ENCODE data around the gene DOK5. TPM values are rescaled to one million over a fixed set of nuclear protein-coding genes. Genes with fewer than 3 reads are reported as not detected.

Gene DOK5
- total and polyA plus RNA-seq, 4 donors: 0.37 to 3.1 (median 0.46) TPM

- Histone ChIP-seq H3K4me1 (ENCODE audit: control insufficient read depth in 5 of 5, insufficient read depth in 5 of 5, low read length in 5 of 5) (no peaks in the 10 kb centered on the region), H3K9ac (ENCODE audit: insufficient read depth in 1 of 2, low read length in 2 of 2) (no peak overlapping the region), H3K36me3 (ENCODE audit: control insufficient read depth in 4 of 4, insufficient read depth in 4 of 4, low read length in 4 of 4) (no peaks in the 10 kb centered on the region), H3K9me3 (ENCODE audit: control insufficient read depth in 4 of 4, insufficient read depth in 3 of 4, low read length in 3 of 4) (no peaks in the 10 kb centered on the region), H3K27me3 (ENCODE audit: control insufficient read depth in 3 of 3, insufficient read depth in 3 of 3, low read length in 2 of 3) (no peaks in the 10 kb centered on the region), H3K4me3 (no peak overlapping the region), H3K27ac (ENCODE audit: low read depth in 1 of 2, low read length in 1 of 2) (no peak overlapping the region)
- TF ChIP-seq CTCF (IDR thresholded peaks at IDR 0.05; ENCODE audit: control extremely low read depth, extremely low read depth): no peak
- ATAC-seq (ENCODE audit: insufficient read depth, low FRiP score): no peak
- DNase-seq: no peak
- 75 to 90% methylated on average over 4 of the region's 4 CpGs for WGBS, 2 donors
Measured at GRCh38 chr20:54459279-54459678, 16.1 kb upstream of the DOK5 start.

- DNase-seq (no peak), ATAC-seq (ENCODE audit: insufficient read depth, low FRiP score) (no peak)
- Histone ChIP-seq H3K4me3 (no peak overlapping the region), H3K9me3 (ENCODE audit: control insufficient read depth in 4 of 4, insufficient read depth in 3 of 4, low read length in 3 of 4) (no peaks in the 10 kb centered on the region), H3K27me3 (ENCODE audit: control insufficient read depth in 3 of 3, insufficient read depth in 3 of 3, low read length in 2 of 3) (no peaks in the 10 kb centered on the region), H3K9ac (ENCODE audit: insufficient read depth in 1 of 2, low read length in 2 of 2) (no peak overlapping the region), H3K4me1 (ENCODE audit: control insufficient read depth in 5 of 5, insufficient read depth in 5 of 5, low read length in 5 of 5) (no peaks in the 10 kb centered on the region), H3K36me3 (ENCODE audit: control insufficient read depth in 4 of 4, insufficient read depth in 4 of 4, low read length in 4 of 4) (no peaks in the 10 kb centered on the region), H3K27ac (ENCODE audit: low read depth in 1 of 2, low read length in 1 of 2) (no peak overlapping the region)
- WGBS, 2 donors: 76 to 84% methylated on average over 1 of the region's 1 CpG
- no peak for TF ChIP-seq CTCF (IDR thresholded peaks at IDR 0.05; ENCODE audit: control extremely low read depth, extremely low read depth)
Measured at GRCh38 chr20:54464003-54464402, 11.4 kb upstream of the DOK5 start.

GRCh38 chr20:54466127-54466526 lies 9.3 kb upstream of the DOK5 start:
- peaks cover 0 to under 1% (median 0%) of the 10 kb centered on the region in 4 donors for H3K9me3 ChIP-seq (ENCODE audit: control insufficient read depth in 4 of 4, insufficient read depth in 3 of 4, low read length in 3 of 4)
- H3K36me3 ChIP-seq (ENCODE audit: control insufficient read depth in 4 of 4, insufficient read depth in 4 of 4, low read length in 4 of 4): no peaks in the 10 kb centered on the region
- H3K27ac ChIP-seq (ENCODE audit: low read depth in 1 of 2, low read length in 1 of 2): no peak overlapping the region
- no peaks in the 10 kb centered on the region for H3K27me3 ChIP-seq (ENCODE audit: control insufficient read depth in 3 of 3, insufficient read depth in 3 of 3, low read length in 2 of 3)
- no peak overlapping the region for H3K4me3 ChIP-seq
- H3K9ac ChIP-seq (ENCODE audit: insufficient read depth in 1 of 2, low read length in 2 of 2): no peak overlapping the region
- ATAC-seq (ENCODE audit: insufficient read depth, low FRiP score) (no peak), DNase-seq (no peak)
- no peak for TF ChIP-seq CTCF (IDR thresholded peaks at IDR 0.05; ENCODE audit: control extremely low read depth, extremely low read depth)
- H3K4me1 ChIP-seq (ENCODE audit: control insufficient read depth in 5 of 5, insufficient read depth in 5 of 5, low read length in 5 of 5): no peaks in the 10 kb centered on the region
- 89 to 92% methylated on average over 3 of the region's 3 CpGs for WGBS, 2 donors

GRCh38 chr20:54467622-54468021 lies 7.8 kb upstream of the DOK5 start:
- 71 to 79% methylated on average over 2 of the region's 2 CpGs for WGBS, 2 donors
- DNase-seq (no peak), ATAC-seq (ENCODE audit: insufficient read depth, low FRiP score) (no peak)
- Histone ChIP-seq H3K36me3 (ENCODE audit: control insufficient read depth in 4 of 4, insufficient read depth in 4 of 4, low read length in 4 of 4) (no peaks in the 10 kb centered on the region), H3K27ac (ENCODE audit: low read depth in 1 of 2, low read length in 1 of 2) (no peak overlapping the region), H3K9ac (ENCODE audit: insufficient read depth in 1 of 2, low read length in 2 of 2) (no peak overlapping the region), H3K4me3 (no peak overlapping the region), H3K27me3 (ENCODE audit: control insufficient read depth in 3 of 3, insufficient read depth in 3 of 3, low read length in 2 of 3) (no peaks in the 10 kb centered on the region), H3K9me3 (ENCODE audit: control insufficient read depth in 4 of 4, insufficient read depth in 3 of 4, low read length in 3 of 4) (peaks cover 0 to 2% (median 0%) of the 10 kb centered on the region in 4 donors), H3K4me1 (ENCODE audit: control insufficient read depth in 5 of 5, insufficient read depth in 5 of 5, low read length in 5 of 5) (no peaks in the 10 kb centered on the region)
- TF ChIP-seq CTCF (IDR thresholded peaks at IDR 0.05; ENCODE audit: control extremely low read depth, extremely low read depth): no peak
